Gastroesophageal sphincter (tissue), 3 donors: ENCODE results near the gene SSH2.

Experiments
- POLR2A ChIP-seq, 2 donors: fragments of 450-650 bp; IDR thresholded peaks; one replicate each; pipeline ENCODE4 v1.6.1; 2017; ENCODE audit warnings: antibody characterized with exemption in 2 of 2, mild to moderate bottlenecking in 2 of 2, moderate library complexity in 1 of 2
- POLR2AphosphoS5 ChIP-seq: sonication (generic); formaldehyde crosslinking; IDR thresholded peaks from one replicate; pipeline ENCODE4 v1.6.1; 2017; ENCODE audit warnings: antibody characterized with exemption
- TF ChIP-seq, protein P1 (sequence below), 4 experiments: fragments of 200-600 bp in 2 of 4; fragments of 450-650 bp in 2 of 4; sonication (generic) in 1 of 4; IDR thresholded peaks; one replicate each; pipeline ENCODE4 v1.5.1; 2017 to 2019; ENCODE audit warnings: antibody characterized with exemption in 4 of 4, mild to moderate bottlenecking in 2 of 4, moderate library complexity in 2 of 4

DNA sequence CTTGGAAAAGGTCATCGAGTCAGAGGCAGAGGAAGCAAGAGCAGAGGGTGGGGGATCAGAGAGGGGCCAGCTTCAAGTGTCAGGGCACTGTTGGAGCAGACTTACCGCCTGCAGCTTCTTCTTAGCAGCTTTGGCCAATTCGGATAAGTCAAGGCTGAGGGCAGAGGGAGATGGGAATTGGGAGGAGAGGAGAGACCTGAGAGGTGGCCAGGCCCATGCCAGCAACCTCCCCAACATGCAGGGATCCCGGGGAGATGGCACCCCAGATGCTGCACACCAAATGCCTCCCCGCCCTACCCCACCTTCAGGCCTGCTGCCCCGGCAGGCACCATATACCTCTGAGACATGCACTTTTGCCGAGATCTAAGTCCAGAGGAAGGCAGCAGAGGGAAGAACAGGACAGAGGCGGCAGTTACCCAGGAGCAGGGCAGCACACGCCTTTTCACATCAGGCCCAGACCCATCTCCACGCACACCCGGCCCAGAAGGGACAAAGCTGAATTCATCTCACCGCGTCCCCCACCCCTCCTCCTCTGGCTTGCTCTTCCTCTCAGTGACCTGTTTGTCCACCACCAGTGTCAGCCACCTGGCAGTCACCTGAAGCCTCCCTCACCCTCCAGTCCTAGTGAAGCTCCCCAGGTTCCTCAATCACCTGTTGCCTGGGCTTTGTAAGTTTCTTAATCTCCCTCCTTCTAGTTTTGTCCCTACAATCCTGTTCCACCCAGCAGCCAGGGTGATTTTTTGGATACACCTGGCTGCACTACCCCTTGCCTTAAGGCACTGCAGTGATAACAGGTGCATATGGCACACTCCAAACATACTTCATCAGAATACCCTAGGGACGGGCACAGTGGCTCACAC lies 351.2 kb downstream of the SSH2 start:
- TF ChIP-seq, protein P1, sequence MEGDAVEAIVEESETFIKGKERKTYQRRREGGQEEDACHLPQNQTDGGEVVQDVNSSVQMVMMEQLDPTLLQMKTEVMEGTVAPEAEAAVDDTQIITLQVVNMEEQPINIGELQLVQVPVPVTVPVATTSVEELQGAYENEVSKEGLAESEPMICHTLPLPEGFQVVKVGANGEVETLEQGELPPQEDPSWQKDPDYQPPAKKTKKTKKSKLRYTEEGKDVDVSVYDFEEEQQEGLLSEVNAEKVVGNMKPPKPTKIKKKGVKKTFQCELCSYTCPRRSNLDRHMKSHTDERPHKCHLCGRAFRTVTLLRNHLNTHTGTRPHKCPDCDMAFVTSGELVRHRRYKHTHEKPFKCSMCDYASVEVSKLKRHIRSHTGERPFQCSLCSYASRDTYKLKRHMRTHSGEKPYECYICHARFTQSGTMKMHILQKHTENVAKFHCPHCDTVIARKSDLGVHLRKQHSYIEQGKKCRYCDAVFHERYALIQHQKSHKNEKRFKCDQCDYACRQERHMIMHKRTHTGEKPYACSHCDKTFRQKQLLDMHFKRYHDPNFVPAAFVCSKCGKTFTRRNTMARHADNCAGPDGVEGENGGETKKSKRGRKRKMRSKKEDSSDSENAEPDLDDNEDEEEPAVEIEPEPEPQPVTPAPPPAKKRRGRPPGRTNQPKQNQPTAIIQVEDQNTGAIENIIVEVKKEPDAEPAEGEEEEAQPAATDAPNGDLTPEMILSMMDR (IDR thresholded peaks at IDR 0.05), result no peak
- TF ChIP-seq POLR2A (IDR thresholded peaks at IDR 0.05) (no peak), POLR2AphosphoS5 (no peak)
